ENCODE results near the gene CHPF2. TPM values are rescaled to one million over a fixed set of nuclear protein-coding genes. Genes with fewer than 3 reads are reported as not detected.

Gene CHPF2
- total and polyA plus RNA-seq, 2 donors, result 18.0 to 35.2 TPM

- 95% methylated on average over 12 of the region's 12 CpGs for WGBS
- Histone ChIP-seq H3K27me3 (ENCODE audit: control insufficient read depth in 2 of 2, insufficient read depth in 1 of 2, low read length in 1 of 2) (peaks cover 0 to 41% of the 10 kb centered on the region in 2 donors), H3K4me1 (ENCODE audit: control insufficient read depth in 2 of 2, insufficient read depth in 2 of 2, low read length in 2 of 2) (no peaks in the 10 kb centered on the region), H3K27ac (ENCODE audit: low read depth in 1 of 2, low read length in 1 of 2) (no peak overlapping the region), H3K4me3 (ENCODE audit: low read length in 2 of 2) (no peak overlapping the region), H3K9me3 (ENCODE audit: control insufficient read depth in 2 of 2, insufficient read depth in 1 of 2, low read length in 1 of 2) (no peaks in the 10 kb centered on the region), H3K36me3 (ENCODE audit: control insufficient read depth in 2 of 2, insufficient read depth in 2 of 2, low read length in 1 of 2) (no peaks in the 10 kb centered on the region)
- DNase-seq (ENCODE audit: low read depth in 6 of 9, low spot score in 9 of 9), result no peak
These were observed 40.7 kb upstream of the CHPF2 start for GRCh38 chr7:151191544-151191943.

GRCh38 chr7:151192002-151192539 lies 40.2 kb upstream of the CHPF2 start:
- WGBS, result 97% methylated on average over 23 of the region's 23 CpGs
- Histone ChIP-seq H3K4me1 (ENCODE audit: control insufficient read depth in 2 of 2, insufficient read depth in 2 of 2, low read length in 2 of 2) (no peaks in the 10 kb centered on the region), H3K27ac (ENCODE audit: low read depth in 1 of 2, low read length in 1 of 2) (no peak overlapping the region), H3K27me3 (ENCODE audit: control insufficient read depth in 2 of 2, insufficient read depth in 1 of 2, low read length in 1 of 2) (peaks cover 0 to 44% of the 10 kb centered on the region in 2 donors), H3K36me3 (ENCODE audit: control insufficient read depth in 2 of 2, insufficient read depth in 2 of 2, low read length in 1 of 2) (no peaks in the 10 kb centered on the region), H3K4me3 (ENCODE audit: low read length in 2 of 2) (no peak overlapping the region), H3K9me3 (ENCODE audit: control insufficient read depth in 2 of 2, insufficient read depth in 1 of 2, low read length in 1 of 2) (no peaks in the 10 kb centered on the region)
- DNase-seq (ENCODE audit: low read depth in 6 of 9, low spot score in 9 of 9), result no peak

- no peaks in the 10 kb centered on the region for H3K36me3 ChIP-seq (ENCODE audit: control insufficient read depth in 2 of 2, insufficient read depth in 2 of 2, low read length in 1 of 2)
- no peak overlapping the region for H3K27ac ChIP-seq (ENCODE audit: low read depth in 1 of 2, low read length in 1 of 2)
- H3K27me3 ChIP-seq (ENCODE audit: control insufficient read depth in 2 of 2, insufficient read depth in 1 of 2, low read length in 1 of 2), result peaks cover 0 to 38% of the 10 kb centered on the region in 2 donors
- no peaks in the 10 kb centered on the region for H3K4me1 ChIP-seq (ENCODE audit: control insufficient read depth in 2 of 2, insufficient read depth in 2 of 2, low read length in 2 of 2)
- no peak for DNase-seq (ENCODE audit: low read depth in 6 of 9, low spot score in 9 of 9)
- H3K9me3 ChIP-seq (ENCODE audit: control insufficient read depth in 2 of 2, insufficient read depth in 1 of 2, low read length in 1 of 2), result no peaks in the 10 kb centered on the region
- 96% methylated on average over 14 of the region's 14 CpGs for WGBS
- H3K4me3 ChIP-seq (ENCODE audit: low read length in 2 of 2), result no peak overlapping the region
These were observed 38.9 kb upstream of the CHPF2 start for GRCh38 chr7:151193203-151193978.

- Histone ChIP-seq H3K36me3 (ENCODE audit: control insufficient read depth in 2 of 2, insufficient read depth in 2 of 2, low read length in 1 of 2) (no peaks in the 10 kb centered on the region), H3K4me1 (ENCODE audit: control insufficient read depth in 2 of 2, insufficient read depth in 2 of 2, low read length in 2 of 2) (no peaks in the 10 kb centered on the region), H3K27me3 (ENCODE audit: control insufficient read depth in 2 of 2, insufficient read depth in 1 of 2, low read length in 1 of 2) (peaks cover 0 to 43% of the 10 kb centered on the region in 2 donors), H3K9me3 (ENCODE audit: control insufficient read depth in 2 of 2, insufficient read depth in 1 of 2, low read length in 1 of 2) (no peaks in the 10 kb centered on the region), H3K27ac (ENCODE audit: low read depth in 1 of 2, low read length in 1 of 2) (no peak overlapping the region), H3K4me3 (ENCODE audit: low read length in 2 of 2) (no peak overlapping the region)
- 59% methylated on average over 7 of the region's 7 CpGs for WGBS
- DNase-seq (ENCODE audit: low read depth in 6 of 9, low spot score in 9 of 9), result no peak
These were observed 38.1 kb upstream of the CHPF2 start for GRCh38 chr7:151194188-151194587.

GRCh38 chr7:151195616-151196450 lies 36.5 kb upstream of the CHPF2 start:
- Histone ChIP-seq H3K27ac (ENCODE audit: low read depth in 1 of 2, low read length in 1 of 2) (no peak overlapping the region), H3K36me3 (ENCODE audit: control insufficient read depth in 2 of 2, insufficient read depth in 2 of 2, low read length in 1 of 2) (no peaks in the 10 kb centered on the region), H3K27me3 (ENCODE audit: control insufficient read depth in 2 of 2, insufficient read depth in 1 of 2, low read length in 1 of 2) (peaks cover 0 to 38% of the 10 kb centered on the region in 2 donors), H3K4me3 (ENCODE audit: low read length in 2 of 2) (no peak overlapping the region), H3K9me3 (ENCODE audit: control insufficient read depth in 2 of 2, insufficient read depth in 1 of 2, low read length in 1 of 2) (no peaks in the 10 kb centered on the region), H3K4me1 (ENCODE audit: control insufficient read depth in 2 of 2, insufficient read depth in 2 of 2, low read length in 2 of 2) (no peaks in the 10 kb centered on the region)
- 65% methylated on average over 19 of the region's 19 CpGs for WGBS
- no peak for DNase-seq (ENCODE audit: low read depth in 6 of 9, low spot score in 9 of 9)

GRCh38 chr7:151197932-151198331 lies 34.4 kb upstream of the CHPF2 start:
- no peaks in the 10 kb centered on the region for H3K36me3 ChIP-seq (ENCODE audit: control insufficient read depth in 2 of 2, insufficient read depth in 2 of 2, low read length in 1 of 2)
- no peak for DNase-seq (ENCODE audit: low read depth in 6 of 9, low spot score in 9 of 9)
- no peak overlapping the region for H3K27ac ChIP-seq (ENCODE audit: low read depth in 1 of 2, low read length in 1 of 2)
- H3K4me1 ChIP-seq (ENCODE audit: control insufficient read depth in 2 of 2, insufficient read depth in 2 of 2, low read length in 2 of 2), result no peaks in the 10 kb centered on the region
- H3K9me3 ChIP-seq (ENCODE audit: control insufficient read depth in 2 of 2, insufficient read depth in 1 of 2, low read length in 1 of 2), result no peaks in the 10 kb centered on the region
- peaks cover 0 to 33% of the 10 kb centered on the region in 2 donors for H3K27me3 ChIP-seq (ENCODE audit: control insufficient read depth in 2 of 2, insufficient read depth in 1 of 2, low read length in 1 of 2)
- H3K4me3 ChIP-seq (ENCODE audit: low read length in 2 of 2), result no peak overlapping the region

GRCh38 chr7:151198945-151199848 lies 33.1 kb upstream of the CHPF2 start:
- peaks cover 0 to 42% of the 10 kb centered on the region in 2 donors for H3K27me3 ChIP-seq (ENCODE audit: control insufficient read depth in 2 of 2, insufficient read depth in 1 of 2, low read length in 1 of 2)
- H3K9me3 ChIP-seq (ENCODE audit: control insufficient read depth in 2 of 2, insufficient read depth in 1 of 2, low read length in 1 of 2), result no peaks in the 10 kb centered on the region
- WGBS, result 91% methylated on average over 30 of the region's 30 CpGs
- H3K4me1 ChIP-seq (ENCODE audit: control insufficient read depth in 2 of 2, insufficient read depth in 2 of 2, low read length in 2 of 2), result no peaks in the 10 kb centered on the region
- H3K4me3 ChIP-seq (ENCODE audit: low read length in 2 of 2), result no peak overlapping the region
- H3K36me3 ChIP-seq (ENCODE audit: control insufficient read depth in 2 of 2, insufficient read depth in 2 of 2, low read length in 1 of 2), result no peaks in the 10 kb centered on the region
- no peak for DNase-seq (ENCODE audit: low read depth in 6 of 9, low spot score in 9 of 9)
- H3K27ac ChIP-seq (ENCODE audit: low read depth in 1 of 2, low read length in 1 of 2), result no peak overlapping the region

GRCh38 chr7:151201344-151201743 lies 30.9 kb upstream of the CHPF2 start:
- Histone ChIP-seq H3K4me1 (ENCODE audit: control insufficient read depth in 2 of 2, insufficient read depth in 2 of 2, low read length in 2 of 2) (no peaks in the 10 kb centered on the region), H3K27ac (ENCODE audit: low read depth in 1 of 2, low read length in 1 of 2) (no peak overlapping the region), H3K36me3 (ENCODE audit: control insufficient read depth in 2 of 2, insufficient read depth in 2 of 2, low read length in 1 of 2) (no peaks in the 10 kb centered on the region), H3K4me3 (ENCODE audit: low read length in 2 of 2) (no peak overlapping the region), H3K27me3 (ENCODE audit: control insufficient read depth in 2 of 2, insufficient read depth in 1 of 2, low read length in 1 of 2) (peaks cover 0 to 50% of the 10 kb centered on the region in 2 donors), H3K9me3 (ENCODE audit: control insufficient read depth in 2 of 2, insufficient read depth in 1 of 2, low read length in 1 of 2) (no peaks in the 10 kb centered on the region)
- no peak for DNase-seq (ENCODE audit: low read depth in 6 of 9, low spot score in 9 of 9)
- WGBS, result 95% methylated on average over 3 of the region's 3 CpGs

Data from thymus (tissue), 11 donors.